Loucy (cell line): Measurements from ENCODE around the gene RYR2.

ENCODE experiments used
- H2AFZ ChIP-seq: fragments of 200-600 bp; sonication (generic); 2 replicates; pipeline ENCODE4 v1.6.0; 2016; ENCODE audit warnings: antibody characterized with exemption, mild to moderate bottlenecking, low read length, moderate library complexity
- H3F3A ChIP-seq: fragments of 200-600 bp; 2 replicates; pipeline ENCODE4 v1.6.0; 2016; ENCODE audit warnings: antibody characterized with exemption, low read depth, mild to moderate bottlenecking
- H3K27me3 ChIP-seq: fragments of 200-600 bp; sonication (generic); 2 replicates; pipeline ENCODE4 v1.6.1; 2014; ENCODE audit warnings: low read length, mild to moderate bottlenecking; ENCODE audit not compliant: insufficient read depth, poor library complexity, severe bottlenecking
- H3K36me3 ChIP-seq: fragments of 200-600 bp; sonication (generic); 2 replicates; pipeline ENCODE4 v1.6.1; 2016; ENCODE audit warnings: low read length; ENCODE audit not compliant: insufficient read depth
- H3K4me1 ChIP-seq: fragments of 200-600 bp; sonication (generic); 2 replicates; pipeline ENCODE4 v1.5.1; 2014; ENCODE audit warnings: low read length, mild to moderate bottlenecking; ENCODE audit not compliant: insufficient read depth, poor library complexity, severe bottlenecking
- H3K4me2 ChIP-seq: fragments of 200-600 bp; sonication (generic); 2 replicates; pipeline ENCODE4 v1.6.0; 2014; ENCODE audit warnings: antibody characterized with exemption, low read length, low read depth, mild to moderate bottlenecking; ENCODE audit not compliant: poor library complexity, severe bottlenecking
- H3K4me3 ChIP-seq: fragments of 200-600 bp; sonication (generic); 2 replicates; pipeline ENCODE4 v1.5.1; 2014; ENCODE audit warnings: low read length, mild to moderate bottlenecking, mixed read lengths; ENCODE audit not compliant: poor library complexity, severe bottlenecking
- H3K79me2 ChIP-seq: fragments of 200-600 bp; sonication (generic); 2 replicates; pipeline ENCODE4 v1.6.1; 2014; ENCODE audit warnings: low read length; ENCODE audit not compliant: insufficient read depth
- H3K9ac ChIP-seq: fragments of 200-600 bp; sonication (generic); 2 replicates; pipeline ENCODE4 v1.6.0; 2014; ENCODE audit warnings: mild to moderate bottlenecking, low read depth, low read length, moderate library complexity; ENCODE audit not compliant: poor library complexity, severe bottlenecking
- H3K9me2 ChIP-seq: fragments of 200-600 bp; sonication (generic); replicated peaks from 2 replicates; pipeline ENCODE4 v1.6.1; 2016; ENCODE audit warnings: low read depth, low read length, mixed read lengths
- H3K9me3 ChIP-seq: fragments of 200-600 bp; sonication (generic); 2 replicates; pipeline ENCODE4 v1.6.1; 2014; ENCODE audit warnings: mild to moderate bottlenecking, antibody characterized with exemption, low read length, low read depth; ENCODE audit not compliant: insufficient read depth
- H4K20me1 ChIP-seq: fragments of 200-600 bp; sonication (generic); 2 replicates; pipeline ENCODE4 v1.6.0; 2014; ENCODE audit warnings: antibody characterized with exemption, low read length, mild to moderate bottlenecking; ENCODE audit not compliant: insufficient read depth, poor library complexity, severe bottlenecking
- CTCF ChIP-seq: fragments of 200-600 bp; sonication (generic); conservative IDR thresholded peaks from 2 replicates; pipeline ENCODE4 v1.5.1; 2014; ENCODE audit warnings: mild to moderate bottlenecking, antibody characterized with exemption, low read length
- EZH2phosphoT487 ChIP-seq: fragments of 200-600 bp; IDR thresholded peaks from 2 replicates; pipeline ENCODE4 v1.6.1; 2018; ENCODE audit warnings: antibody characterized with exemption, mild to moderate bottlenecking, moderate library complexity, borderline replicate concordance

The RYR2 gene

GRCh38 chr1:237745545-237745944, 703.6 kb downstream of the RYR2 start:
- Histone ChIP-seq H3K4me1 (no peaks in the 10 kb centered on the region), H3K9me3 (no peaks in the 10 kb centered on the region), H3F3A (no peaks in the 10 kb centered on the region), H3K9me2 (no peaks in the 10 kb centered on the region), H3K79me2 (no peaks in the 10 kb centered on the region), H4K20me1 (no peaks in the 10 kb centered on the region), H3K27me3 (no peaks in the 10 kb centered on the region), H2AFZ (no peak overlapping the region), H3K36me3 (no peaks in the 10 kb centered on the region), H3K4me2 (no peak overlapping the region), H3K4me3 (no peak overlapping the region), H3K9ac (no peak overlapping the region)
- no peak for TF ChIP-seq EZH2phosphoT487
- TF ChIP-seq CTCF: no peak

- Histone ChIP-seq H3F3A (no peaks in the 10 kb centered on the region), H3K36me3 (no peaks in the 10 kb centered on the region), H3K4me3 (no peak overlapping the region), H3K4me2 (no peak overlapping the region), H2AFZ (no peak overlapping the region), H3K27me3 (no peaks in the 10 kb centered on the region), H4K20me1 (no peaks in the 10 kb centered on the region), H3K4me1 (no peaks in the 10 kb centered on the region), H3K9me3 (no peaks in the 10 kb centered on the region), H3K9ac (no peak overlapping the region), H3K79me2 (no peaks in the 10 kb centered on the region), H3K9me2 (no peaks in the 10 kb centered on the region)
- TF ChIP-seq CTCF (no peak), EZH2phosphoT487 (no peak)
Observed at GRCh38 chr1:237748171-237748960, 706.4 kb downstream of the RYR2 start.

- no peaks in the 10 kb centered on the region for H3K36me3 ChIP-seq
- H3K27me3 ChIP-seq: no peaks in the 10 kb centered on the region
- no peaks in the 10 kb centered on the region for H3K9me2 ChIP-seq
- H3K4me3 ChIP-seq: no peak overlapping the region
- H3K79me2 ChIP-seq: no peaks in the 10 kb centered on the region
- H3K4me2 ChIP-seq: no peak overlapping the region
- H3K4me1 ChIP-seq: no peaks in the 10 kb centered on the region
- no peaks in the 10 kb centered on the region for H3F3A ChIP-seq
- H3K9me3 ChIP-seq: no peaks in the 10 kb centered on the region
- no peak overlapping the region for H3K9ac ChIP-seq
- TF ChIP-seq EZH2phosphoT487: no peak
- no peak for TF ChIP-seq CTCF
- no peaks in the 10 kb centered on the region for H4K20me1 ChIP-seq
- H2AFZ ChIP-seq: no peak overlapping the region
Observed at GRCh38 chr1:237749122-237749521, 707.1 kb downstream of the RYR2 start.
